NCI-H1092 treated with DMSO at 0.1 percent for 48 hours (cell line): ENCODE data around the gene FAM168A.
A peak's percentile ranks its signal among the peaks of the same experiment; 100 is the strongest.
"Not testable (repeated sequence)": the region's sequence is repeated elsewhere in the genome, so short reads cannot be mapped to it uniquely, and the experiment has no call there.

Experiments
- DNase-seq: peaks from one replicate; lab custom pipeline; 2025; lab: John Stamatoyannopoulos, UW

The FAM168A gene

GRCh38 chr11:73519266-73519665 is 78.6 kb downstream of the FAM168A start:
- DNase-seq, result no peak

GRCh38 chr11:73518195-73518594 is 79.7 kb downstream of the FAM168A start:
- DNase-seq, result no peak

- DNase-seq, result no peak
These were observed 81.8 kb downstream of the FAM168A start for GRCh38 chr11:73516080-73516479.

GRCh38 chr11:73513707-73514106 is 84.2 kb downstream of the FAM168A start:
- DNase-seq, result no peak

- no peak for DNase-seq
These were observed 87.0 kb downstream of the FAM168A start for GRCh38 chr11:73510877-73511276.

DNA sequence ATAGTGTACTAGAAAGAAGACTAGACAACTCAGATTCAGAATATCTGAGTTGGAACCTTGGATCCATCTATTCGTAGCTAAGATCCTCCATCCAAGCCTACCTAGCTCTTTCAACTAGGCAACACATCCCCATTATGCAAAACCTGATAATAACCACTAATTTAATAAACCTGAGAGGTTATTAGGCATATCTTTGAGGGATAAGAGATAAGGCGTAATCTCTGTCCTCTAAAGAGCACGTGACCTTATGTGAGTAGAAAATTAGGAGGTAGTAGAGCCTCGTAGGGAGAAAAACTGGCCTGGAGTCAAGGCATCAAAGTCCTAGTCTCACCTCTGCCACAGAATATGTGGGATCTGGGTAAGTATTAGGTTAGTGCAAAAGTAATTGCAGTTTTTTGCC is 87.8 kb downstream of the FAM168A start:
- no peak for DNase-seq

DNA sequence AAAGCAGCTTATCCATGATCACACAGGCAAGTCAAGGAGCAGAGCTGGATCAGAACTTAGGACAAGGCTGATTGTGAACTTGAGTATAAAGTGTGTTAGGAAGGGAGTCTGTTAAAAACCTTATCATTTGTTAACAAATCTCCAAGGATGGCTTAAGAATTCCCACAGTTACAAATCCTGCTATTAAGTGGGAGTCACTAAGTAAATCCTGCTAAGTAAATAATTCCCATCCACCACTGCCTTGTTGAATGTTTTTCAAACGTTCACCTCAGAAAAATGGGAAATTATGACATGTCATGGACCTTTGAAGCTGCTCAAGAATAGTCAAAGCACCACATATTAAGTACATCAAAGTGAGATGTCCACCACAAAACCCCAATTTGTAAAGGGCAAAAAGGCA is 88.7 kb downstream of the FAM168A start:
- no peak for DNase-seq

GRCh38 chr11:73508243-73509176 is 89.4 kb downstream of the FAM168A start:
- no peak for DNase-seq

DNA sequence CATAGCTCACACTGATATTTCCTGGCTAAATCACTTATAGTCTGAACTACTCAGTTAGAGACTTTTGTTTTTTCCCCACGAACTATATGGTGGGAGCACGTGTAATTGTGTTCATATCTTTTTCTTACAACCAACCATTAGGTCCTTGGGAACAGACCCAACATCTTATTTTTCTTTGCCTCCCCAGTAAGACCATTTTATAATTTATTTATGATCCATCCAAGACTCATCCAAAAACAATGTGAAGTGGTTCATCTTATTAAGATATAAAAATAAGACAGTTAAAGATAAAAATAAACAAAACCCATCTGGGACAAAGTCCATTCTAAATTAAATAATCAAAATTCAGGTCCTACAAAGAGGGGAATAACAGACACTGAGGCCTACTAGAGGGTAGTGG is 90.8 kb downstream of the FAM168A start:
- DNase-seq, result no peak

DNA sequence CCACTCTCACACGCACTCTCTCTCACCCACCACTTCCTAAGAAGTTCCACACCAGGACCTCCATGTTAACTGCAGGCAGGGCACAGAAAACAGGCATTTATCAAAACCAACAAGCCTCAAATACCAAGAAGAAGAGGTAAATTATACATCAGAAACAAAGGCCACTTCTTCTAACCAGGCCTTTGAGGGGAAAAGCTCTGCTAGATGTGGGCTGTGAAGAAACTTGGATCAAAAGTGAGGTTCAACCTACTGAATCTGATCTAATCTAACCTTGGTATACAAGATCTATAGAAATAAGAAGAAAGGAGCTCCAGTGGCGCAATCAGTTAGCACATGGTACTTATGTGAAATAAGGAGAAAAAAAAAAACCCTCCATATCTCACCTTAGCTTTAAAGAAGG is 91.9 kb downstream of the FAM168A start:
- DNase-seq, result no peak

- no peak for DNase-seq
These were observed 99.6 kb downstream of the FAM168A start for GRCh38 chr11:73498343-73498742.

GRCh38 chr11:73496134-73496533 is 101.8 kb downstream of the FAM168A start:
- DNase-seq, result no peak

GRCh38 chr11:73495731-73496130 is 102.2 kb downstream of the FAM168A start:
- no peak for DNase-seq

GRCh38 chr11:73493956-73494598 is 103.8 kb downstream of the FAM168A start:
- no peak for DNase-seq

- no peak for DNase-seq
These were observed 116.3 kb downstream of the FAM168A start for GRCh38 chr11:73481626-73482025.

- no peak for DNase-seq
These were observed 117.2 kb downstream of the FAM168A start for GRCh38 chr11:73480677-73481076.

DNA sequence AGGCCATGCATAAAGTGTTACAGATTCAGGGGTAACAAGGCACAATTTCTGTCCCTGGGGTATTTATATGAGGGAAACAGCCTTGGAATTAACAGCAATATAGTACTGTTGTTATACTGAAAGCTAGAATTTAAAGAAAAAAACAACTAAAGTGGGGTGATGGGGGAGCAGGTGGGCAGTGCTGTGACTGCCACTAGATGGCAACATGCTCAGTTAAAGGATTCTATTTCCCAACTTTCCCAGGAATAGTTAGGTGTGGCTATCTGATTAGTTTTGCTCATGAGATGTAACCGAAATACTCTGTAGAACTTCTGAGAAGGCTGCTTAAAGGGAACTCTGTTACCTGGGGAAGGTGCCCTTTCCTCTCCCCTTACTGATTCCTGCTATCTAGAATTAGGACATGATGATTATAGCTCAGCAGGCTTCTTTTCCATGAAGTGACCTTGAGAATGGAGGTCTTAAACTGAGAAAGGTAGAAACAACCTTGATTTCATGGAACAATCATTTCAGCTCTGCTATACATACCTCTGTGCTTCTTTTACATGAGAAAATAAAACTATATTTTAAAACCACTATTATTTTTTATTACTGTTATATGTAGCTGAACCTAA is 119.1 kb downstream of the FAM168A start:
- no peak for DNase-seq

DNA sequence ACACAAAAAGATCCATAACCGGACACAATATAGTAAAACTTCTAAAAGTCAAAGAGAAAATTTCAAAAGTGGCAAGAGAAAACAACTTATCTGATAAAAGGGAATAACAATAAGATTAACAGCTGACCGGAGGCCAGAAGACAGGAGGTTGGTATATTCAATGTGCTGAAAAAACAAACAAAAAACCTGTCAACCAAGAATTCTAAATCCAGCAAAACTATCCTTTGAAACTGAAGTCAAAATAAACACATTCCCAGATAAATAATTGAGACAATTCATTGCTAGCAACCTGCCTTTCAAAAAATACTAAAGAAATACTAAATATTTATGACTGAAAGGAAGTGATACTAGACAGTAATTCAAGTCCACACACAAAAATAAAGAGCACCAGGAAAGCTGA is 120.4 kb downstream of the FAM168A start:
- DNase-seq, result no peak

DNA sequence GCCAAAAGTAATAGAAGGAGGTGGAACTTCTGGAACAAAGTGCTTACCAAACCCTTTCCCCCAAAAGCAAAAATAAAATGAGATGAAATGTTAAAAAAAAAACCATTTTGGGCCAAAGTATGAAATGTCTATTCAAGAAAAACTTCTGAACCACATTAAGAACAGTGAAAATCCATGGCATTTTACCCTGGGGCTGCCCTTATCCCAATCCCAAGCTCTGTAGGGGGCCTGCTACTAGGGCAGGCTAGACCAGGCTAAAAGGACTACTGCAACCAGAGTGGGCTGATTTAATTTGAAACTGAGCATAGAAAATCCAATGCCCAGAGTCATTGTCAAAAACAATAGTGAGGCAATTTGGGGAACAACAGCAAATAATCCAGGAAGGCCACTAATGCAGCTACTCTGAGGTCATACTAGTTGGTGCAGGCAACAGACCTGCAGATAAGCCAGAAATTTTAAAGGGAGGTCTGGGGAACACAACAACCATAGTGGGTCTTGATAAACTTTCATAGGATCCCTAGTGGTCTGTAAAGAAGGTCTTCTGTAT is 122.3 kb downstream of the FAM168A start:
- DNase-seq, result no peak

DNA sequence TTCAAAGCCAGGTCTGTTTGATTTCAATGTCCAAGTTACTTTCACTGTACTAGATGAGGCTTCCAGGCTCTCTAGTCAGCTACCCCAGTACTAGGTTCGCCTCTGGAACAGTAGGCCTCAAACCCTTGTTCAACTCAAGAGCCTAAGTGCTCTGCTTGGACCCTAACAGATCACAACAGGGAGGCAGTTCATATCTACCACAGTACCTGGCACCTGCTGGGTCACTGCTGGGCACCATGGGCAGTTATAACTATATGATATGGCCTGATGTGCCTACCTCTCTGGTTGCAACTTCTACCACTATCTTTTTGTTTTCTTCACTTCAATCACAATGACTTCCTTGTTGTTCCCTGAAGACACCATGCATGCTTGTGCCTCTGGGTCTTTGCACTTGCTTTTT is 124.7 kb downstream of the FAM168A start:
- DNase-seq, result no peak

DNA sequence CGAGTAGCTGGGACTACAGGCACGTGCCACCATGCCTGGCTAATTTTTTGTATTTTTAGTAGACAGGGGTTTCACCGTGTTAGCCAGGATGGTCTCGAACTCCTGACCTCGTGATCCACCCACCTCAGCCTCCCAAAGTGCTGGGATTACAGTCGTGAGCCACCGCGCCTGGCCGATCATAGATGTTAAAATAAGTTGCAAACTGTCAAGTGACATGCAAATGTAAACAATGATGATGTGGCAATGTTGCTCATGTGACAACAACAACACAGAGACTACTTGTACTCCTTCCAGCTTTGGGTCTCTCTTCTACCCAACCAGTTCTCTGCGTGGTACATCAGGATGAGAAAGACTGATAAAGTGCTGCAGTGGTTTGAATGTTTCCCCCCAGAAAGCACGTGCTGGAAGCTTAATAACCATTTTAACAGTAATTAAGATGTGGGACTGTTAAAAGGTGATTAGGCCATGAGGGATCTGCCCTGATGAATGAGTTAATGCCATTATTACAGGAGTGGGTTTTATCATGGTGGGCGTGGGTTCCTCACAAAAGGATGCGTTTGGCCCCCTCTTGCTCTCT is 127.8 kb downstream of the FAM168A start:
- not testable (repeated sequence) for DNase-seq

- DNase-seq, result peak; percentile 22
These were observed 128.5 kb downstream of the FAM168A start for GRCh38 chr11:73469401-73469800.
